Stimulated activated CD4-positive, alpha-beta T cell treated with anti-CD3 and anti-CD28 coated beads, Interleukin-1b, Interleukin-23, amount 100 ng/mL, for 24 hours (primary cell): ENCODE measurements around the gene SBF1.
A peak's percentile ranks its signal among the peaks of the same experiment; 100 is the strongest.

ENCODE experiments used
- DNase-seq, 4 experiments: peaks; one replicate each; pipeline ENCODE4 v3.0.0-alpha.2; 2020; ENCODE audit warnings: low read depth in 4 of 4, low spot score in 1 of 4

SBF1 gene

GRCh38 chr22:50400931-50401330 lies 73.9 kb downstream of the SBF1 start:
- no peak for DNase-seq

- no peak for DNase-seq
Measured at GRCh38 chr22:50400406-50400805, 74.4 kb downstream of the SBF1 start.

- no peak for DNase-seq
Measured at GRCh38 chr22:50399751-50400331, 75.0 kb downstream of the SBF1 start.

DNA sequence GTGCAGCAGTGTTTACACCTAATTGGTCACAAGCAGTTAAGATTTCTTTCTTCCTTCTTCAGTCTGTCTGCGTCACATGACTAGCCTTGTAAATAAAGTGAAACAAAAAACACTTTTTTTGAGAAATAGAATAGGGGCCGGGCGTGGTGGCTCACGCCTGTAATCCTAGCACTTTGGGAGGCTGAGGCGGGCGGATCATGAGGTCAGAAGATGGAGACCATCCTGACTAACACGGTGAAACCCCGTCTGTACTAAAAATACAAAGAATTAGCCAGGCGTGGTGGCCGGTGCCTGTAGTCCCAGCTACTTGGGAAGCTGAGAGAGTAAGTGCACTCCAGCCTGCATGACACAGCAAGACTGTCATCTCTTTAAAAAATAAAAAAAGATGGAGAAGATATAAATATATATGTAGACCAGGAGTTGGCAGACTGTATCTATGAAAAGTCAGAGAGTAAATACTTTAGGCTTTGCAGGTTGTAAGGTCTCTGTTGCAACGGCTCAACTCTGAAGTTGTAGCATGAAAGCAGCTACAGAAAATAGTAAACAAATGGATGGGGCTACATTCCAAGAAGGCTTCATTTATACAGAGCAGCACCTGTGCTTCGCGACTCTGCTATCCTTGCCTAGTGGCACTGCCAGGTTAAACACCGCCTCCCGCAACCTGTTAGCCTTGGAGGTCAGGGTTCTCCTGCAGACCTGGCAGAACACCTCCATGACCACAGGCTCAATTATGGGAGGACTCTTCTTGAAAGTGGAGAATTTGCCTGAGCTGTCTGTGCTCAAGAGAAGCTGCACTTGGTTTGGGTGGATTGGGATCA lies 75.8 kb downstream of the SBF1 start:
- no peak for DNase-seq

DNA sequence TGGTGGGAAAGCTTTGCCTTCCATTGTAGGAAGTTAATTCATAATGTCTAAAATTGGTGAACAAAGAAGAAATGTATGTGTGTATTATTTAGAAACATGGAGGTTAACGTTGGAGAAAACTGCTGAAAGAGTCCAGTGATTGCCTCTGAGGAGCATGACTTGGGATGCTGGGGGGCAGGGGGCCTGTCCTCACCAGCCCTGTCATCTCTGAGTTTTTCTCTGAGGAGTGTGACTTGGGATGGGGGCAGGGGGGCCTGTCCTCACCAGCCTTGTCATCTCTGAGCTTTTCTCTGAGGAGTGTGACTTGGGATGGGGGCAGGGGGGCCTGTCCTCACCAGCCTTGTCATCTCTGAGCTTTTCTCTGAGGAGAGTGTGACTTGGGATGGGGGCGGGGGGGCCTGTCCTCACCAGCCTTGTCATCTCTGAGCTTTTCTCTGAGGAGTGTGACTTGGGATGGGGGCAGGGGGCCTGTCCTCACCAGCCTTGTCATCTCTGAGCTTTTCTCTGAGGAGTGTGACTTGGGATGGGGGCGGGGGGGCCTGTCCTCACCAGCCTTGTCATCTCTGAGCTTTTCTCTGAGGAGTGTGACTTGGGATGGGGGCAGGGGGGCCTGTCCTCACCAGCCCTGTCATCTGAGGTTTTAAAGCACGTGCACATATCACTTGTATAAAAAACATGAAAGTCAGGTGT lies 77.3 kb downstream of the SBF1 start:
- DNase-seq, result peak in 2 of 4 experiments; percentile 3 to 9

- DNase-seq, result no peak
Measured at GRCh38 chr22:50396751-50397370, 78.0 kb downstream of the SBF1 start.
